GM12878 (cell line): ENCODE measurements around the gene ABCG5. TPM values are rescaled to one million over a fixed set of nuclear protein-coding genes. Genes with fewer than 3 reads are reported as not detected.

Source experiments
- ATAC-seq: fragments of 200-7000 bp; cut with Tn5 transposase; 3 replicates; pipeline ENCODE4 v1.9.1; 2020; ENCODE audit warnings: mild to moderate bottlenecking, moderate library complexity
- BruUV-seq: library from RNA; stranded (reverse); fragments of 400-500 nt; replicated peaks from 2 replicates; lab custom pipeline; 2021; lab: Mats Ljungman, UMichigan
- CTCF ChIA-PET: fragments of 300-600 bp; sonication (Branson Sonifier 250); formaldehyde crosslinking; extraction: SDS; loops from one replicate; lab custom pipeline; 2021; ENCODE audit warnings: inconsistent platforms; lab: Yijun Ruan, JAX
- POLR2A ChIA-PET: fragments of 350-600 bp; formaldehyde crosslinking; extraction: SDS; loops from one replicate; lab custom pipeline; 2021; ENCODE audit warnings: inconsistent platforms; lab: Charles Lee
- RAD21 ChIA-PET: fragments of 300-600 bp; sonication (Branson Sonifier 250); formaldehyde crosslinking; loops from one replicate; lab custom pipeline; 2023; ENCODE audit warnings: antibody characterized with exemption; ENCODE audit not compliant: unreplicated experiment; lab: Charles Lee
- SMC1A ChIA-PET: fragments of 300-600 bp; sonication (Branson Sonifier 250); formaldehyde crosslinking; loops from one replicate; lab custom pipeline; 2023; ENCODE audit not compliant: unreplicated experiment, uncharacterized antibody; lab: Charles Lee
- DNase-seq: peaks from one replicate; pipeline ENCODE4 v3.0.0-alpha.2; 2011; ENCODE audit warnings: low read depth, low spot score
- FAIRE-seq: peaks from 3 replicates; lab custom pipeline; 2011; peaks lifted over from hg19 to GRCh38; lab: Jason Lieb, UNC
- H2AFZ ChIP-seq: 2 replicates; pipeline ENCODE4 v1.6.0; 2011; ENCODE audit warnings: low read depth, low read length, control low read depth; ENCODE audit not compliant: control insufficient read depth
- H3K27ac ChIP-seq: 2 replicates; pipeline ENCODE4 v1.5.1; 2011; ENCODE audit warnings: control low read depth; ENCODE audit not compliant: control insufficient read depth, insufficient read depth
- H3K27me3 ChIP-seq, 2 experiments: replicated peaks in 1 of 2; 2 replicates each; pipeline versions ENCODE4 v1.6.0 to v1.6.1; 2011; ENCODE audit warnings: low read length in 1 of 2; ENCODE audit not compliant: control insufficient read depth in 2 of 2, insufficient read depth in 2 of 2
- H3K36me3 ChIP-seq, 2 experiments: 2 replicates each; pipeline ENCODE4 v1.5.1; 2011; ENCODE audit warnings: low read length in 1 of 2; ENCODE audit not compliant: control insufficient read depth in 2 of 2, insufficient read depth in 2 of 2
- H3K4me1 ChIP-seq: 2 replicates; pipeline ENCODE4 v1.6.1; 2011; ENCODE audit warnings: mild to moderate bottlenecking, low read length, moderate library complexity, mixed read lengths; ENCODE audit not compliant: control insufficient read depth, insufficient read depth
- H3K4me2 ChIP-seq: 2 replicates; pipeline ENCODE4 v1.6.0; 2011; ENCODE audit warnings: control low read depth; ENCODE audit not compliant: control insufficient read depth, insufficient read depth
- H3K4me3 ChIP-seq: fragments of 200-600 bp; sonication (generic); 2 replicates; pipeline ENCODE4 v1.5.1; 2016
- H3K79me2 ChIP-seq: 2 replicates; pipeline ENCODE4 v1.6.0; 2011; ENCODE audit warnings: low read length; ENCODE audit not compliant: control insufficient read depth, insufficient read depth
- H3K9ac ChIP-seq: 2 replicates; pipeline ENCODE4 v1.8.0; 2011; ENCODE audit warnings: low read length, control low read depth, mixed read lengths; ENCODE audit not compliant: control insufficient read depth, insufficient read depth
- H3K9me3 ChIP-seq: replicated peaks from 3 replicates; pipeline ENCODE4 v1.5.1; 2011; ENCODE audit warnings: mild to moderate bottlenecking, low read length; ENCODE audit not compliant: control insufficient read depth, insufficient read depth
- H4K20me1 ChIP-seq: 2 replicates; pipeline ENCODE4 v1.6.0; 2011; ENCODE audit not compliant: control insufficient read depth, insufficient read depth
- CBX3 ChIP-seq: fragments of 200-600 bp; sonication (generic); IDR thresholded peaks from 2 replicates; pipeline ENCODE4 v1.6.1; 2016; ENCODE audit warnings: low read depth, borderline replicate concordance
- MTA3 ChIP-seq: IDR thresholded peaks from 2 replicates; pipeline ENCODE4 v1.6.1; 2012; ENCODE audit warnings: low read length, inconsistent platforms, borderline replicate concordance
- MXI1 ChIP-seq: fragments of 150-350 bp; IDR thresholded peaks from 2 replicates; pipeline ENCODE4 v1.6.1; 2011; ENCODE audit warnings: low read depth, mild to moderate bottlenecking, inconsistent platforms, low read length, improper control_type of control experiment
- PKNOX1 ChIP-seq: fragments of 450-650 bp; IDR thresholded peaks from 2 replicates; pipeline ENCODE4 v1.6.1; 2016; ENCODE audit warnings: mild to moderate bottlenecking
- RELB ChIP-seq: fragments of 450-650 bp; IDR thresholded peaks from 2 replicates; pipeline ENCODE4 v1.6.1; 2017; ENCODE audit warnings: low read depth, mild to moderate bottlenecking, moderate library complexity
- WGBS: methylation state at CpG from one replicate; pipeline ENCODE4 v1.1.6; 2016; ENCODE audit warnings: low lambda C conversion rate; ENCODE audit not compliant: insufficient replicate concordance, insufficient coverage; ENCODE audit errors: missing lambda C conversion rate; 5-methylcytosine and 5-hydroxymethylcytosine counted together
- in situ Hi-C: fragments of 300-500 bp; cut with MboI; formaldehyde crosslinking; loops from 9 replicates; pipeline ENCODE4 v1.14.3; 2018; ENCODE audit warnings: mixed read lengths
- intact Hi-C: fragments of 100-400 bp; cut with micrococcal nuclease; formaldehyde crosslinking; loops from one replicate; pipeline ENCODE4 v1.14.2; 2022; ENCODE audit not compliant: unreplicated experiment
- polyA plus RNA-seq, 11 experiments: library from polyadenylated mRNA; depleted of rRNA in 4 of 11; unstranded in 6 of 11; stranded (reverse) in 5 of 11; fragments of >200 nt; fragmentation: Nextera tagmentation in 4 of 11; fragmentation: Illumina TruSeq in 1 of 11; extraction: Ambion mirVana in 4 of 11; extraction: Trizol in 1 of 11; gene quantifications; 1 replicate in 1 of 11; 2 replicates in 10 of 11; pipeline versions ENCODE4 v1.2.1 to v1.2.3, GENCODE V29; 2011 to 2016; ENCODE audit warnings: inconsistent platforms in 2 of 11, missing spikeins in 2 of 11, low read depth in 1 of 11
- total RNA-seq, 4 experiments: library from RNA; depleted of rRNA in 3 of 4; stranded (reverse); fragments of >200 nt in 3 of 4; fragmentation: Illumina TruSeq in 1 of 4; extraction: Trizol in 1 of 4; gene quantifications; 2 replicates each; pipeline versions ENCODE4 v1.2.1 to v1.2.3, GENCODE V29; 2013 to 2021

Gene ABCG5
- total and polyA plus RNA-seq, 10 of the 15 experiments (the other 5 are each of a cell fraction or from before 2014, with no cell fraction given), result not detected

GRCh38 chr2:43882312-43882711, 43.7 kb upstream of the ABCG5 start (continued):
- no peak for TF ChIP-seq RELB

- Histone ChIP-seq H3K79me2 (no peaks in the 10 kb centered on the region), H4K20me1 (no peaks in the 10 kb centered on the region), H3K4me2 (no peak overlapping the region), H3K4me1 (no peaks in the 10 kb centered on the region), H3K9ac (no peak overlapping the region), H3K4me3 (no peak overlapping the region), H2AFZ (no peak overlapping the region), H3K36me3 (peaks cover 0 to 6% of the 10 kb centered on the region in 2 experiments; a peak in 1 of 4 replicates), H3K9me3 (no peaks in the 10 kb centered on the region), H3K27ac (no peak overlapping the region), H3K27me3 (no peaks in the 10 kb centered on the region)
- ChIA-PET RAD21 (no interaction called here), SMC1A (no interaction called here), POLR2A (no interaction called here), CTCF (no interaction called here)
- intact Hi-C loops (no loop called here), in situ Hi-C loops (no loop called here)
- no peak for TF ChIP-seq MXI1
- no peak for TF ChIP-seq MTA3
- TF ChIP-seq PKNOX1, result 0 out of 2 replicates have a peak, but pooled peaks have one; percentile 20
- TF ChIP-seq CBX3, result no peak
- DNase-seq (no peak), ATAC-seq (no peak), FAIRE-seq (no peak)
- 46% methylated on average over 5 of the region's 5 CpGs for WGBS
- BruUV-seq, result no TSS peak
Measured at GRCh38 chr2:43880952-43881351, 42.3 kb upstream of the ABCG5 start.
